ENCODE results near the gene AP2A2. TPM values are rescaled to one million over a fixed set of nuclear protein-coding genes. Genes with fewer than 3 reads are reported as not detected.

The AP2A2 gene
- total RNA-seq, 1 experiment from 2014 or later, result 47.1 TPM

DNA sequence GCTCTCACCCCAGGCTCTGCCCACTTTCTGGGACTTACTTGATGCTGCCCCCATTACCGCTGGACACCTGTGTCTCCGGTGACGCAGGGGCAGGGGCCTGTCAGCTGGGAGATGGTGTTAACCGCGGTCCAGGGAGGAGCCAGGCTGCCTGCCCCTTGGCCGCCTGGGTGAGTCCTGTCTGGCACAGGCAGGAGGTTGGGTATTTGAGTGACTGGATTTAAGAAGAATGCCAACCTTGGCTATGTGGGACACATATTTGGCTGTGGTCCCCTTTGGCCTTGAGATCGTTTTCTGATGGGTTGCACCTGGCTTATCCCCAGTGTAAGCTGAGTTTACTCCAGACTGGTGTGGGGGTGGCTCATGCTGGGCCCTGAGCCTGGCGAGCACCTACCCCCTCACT lies 108.3 kb downstream of the AP2A2 start:
- POLR2A ChIA-PET, result no interaction called here

More for the DNA sequence above, 108.3 kb downstream of the AP2A2 start:
- Mint-ChIP-seq H3K4me3 (no peak overlapping the region), H3K4me1 (no peaks in the 10 kb centered on the region), H3K36me3 (no peaks in the 10 kb centered on the region), H3K27me3 (ENCODE audit: low read depth) (no peaks in the 10 kb centered on the region), H3K9me3 (peaks cover 6% of the 10 kb centered on the region), H3K27ac (no peak overlapping the region)
- TF ChIP-seq GABPB1 (CRISPR knock-in tag; IDR thresholded peaks at IDR 0.05), result no peak
- TF ChIP-seq ZNF396 (CRISPR knock-in tag; IDR thresholded peaks at IDR 0.05; ENCODE audit: borderline replicate concordance), result no peak
- no peak for TF ChIP-seq RELA (CRISPR knock-in tag; IDR thresholded peaks at IDR 0.05; ENCODE audit: borderline replicate concordance)
- TF ChIP-seq ZBTB21 (CRISPR knock-in tag; IDR thresholded peaks at IDR 0.05; ENCODE audit: borderline replicate concordance), result no peak
- no peak for TF ChIP-seq NR2C2 (CRISPR knock-in tag; IDR thresholded peaks at IDR 0.05)
- no peak for TF ChIP-seq E2F5 (CRISPR knock-in tag; IDR thresholded peaks at IDR 0.05)
- TF ChIP-seq SMAD4 (CRISPR knock-in tag; IDR thresholded peaks at IDR 0.05), result no peak
- TF ChIP-seq NFYB (CRISPR knock-in tag; conservative IDR thresholded peaks at IDR 0.05; ENCODE audit: low read depth), result no peak
- no peak for TF ChIP-seq JAZF1 (CRISPR knock-in tag; IDR thresholded peaks at IDR 0.05)
- TF ChIP-seq HMGA2 (CRISPR knock-in tag; IDR thresholded peaks at IDR 0.05), result no peak
- TF ChIP-seq TCF7 (CRISPR knock-in tag; IDR thresholded peaks at IDR 0.05; ENCODE audit: low read depth), result no peak
- TF ChIP-seq, protein P1, sequence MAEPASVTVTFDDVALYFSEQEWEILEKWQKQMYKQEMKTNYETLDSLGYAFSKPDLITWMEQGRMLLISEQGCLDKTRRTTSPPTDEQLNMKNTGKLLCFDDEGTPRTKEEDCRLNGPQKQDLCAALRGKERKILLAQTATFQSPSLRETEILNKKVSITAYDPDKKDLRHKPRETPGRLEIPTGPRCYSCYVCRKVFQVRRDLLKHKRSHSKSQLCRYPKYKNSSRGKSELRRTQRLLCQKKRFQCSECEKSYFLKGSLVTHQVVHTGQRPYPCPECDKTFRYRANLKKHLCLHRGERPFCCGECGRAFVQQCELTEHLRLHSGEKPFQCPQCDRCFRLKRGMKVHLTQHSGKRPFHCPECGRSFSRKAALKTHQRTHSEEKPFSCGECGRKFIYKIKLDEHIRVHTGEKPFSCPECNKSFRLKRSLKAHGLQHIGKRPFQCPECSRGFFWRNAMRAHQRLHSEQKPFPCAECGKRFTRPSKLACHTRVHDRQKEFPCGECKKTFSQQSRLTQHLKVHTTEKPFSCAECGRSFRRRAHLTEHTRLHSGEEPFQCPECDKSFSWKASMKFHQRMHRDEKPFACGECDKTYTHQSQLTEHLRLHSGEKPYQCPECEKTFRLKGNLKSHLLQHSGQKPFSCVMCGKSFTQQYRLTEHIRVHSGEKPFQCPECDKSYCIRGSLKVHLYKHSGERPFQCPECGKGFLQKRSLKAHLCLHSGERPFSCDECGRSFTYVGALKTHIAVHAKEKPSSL (CRISPR knock-in tag; conservative IDR thresholded peaks at IDR 0.05), result no peak
- TF ChIP-seq TEAD4 (CRISPR knock-in tag; IDR thresholded peaks at IDR 0.05), result no peak
- TF ChIP-seq, protein P2, sequence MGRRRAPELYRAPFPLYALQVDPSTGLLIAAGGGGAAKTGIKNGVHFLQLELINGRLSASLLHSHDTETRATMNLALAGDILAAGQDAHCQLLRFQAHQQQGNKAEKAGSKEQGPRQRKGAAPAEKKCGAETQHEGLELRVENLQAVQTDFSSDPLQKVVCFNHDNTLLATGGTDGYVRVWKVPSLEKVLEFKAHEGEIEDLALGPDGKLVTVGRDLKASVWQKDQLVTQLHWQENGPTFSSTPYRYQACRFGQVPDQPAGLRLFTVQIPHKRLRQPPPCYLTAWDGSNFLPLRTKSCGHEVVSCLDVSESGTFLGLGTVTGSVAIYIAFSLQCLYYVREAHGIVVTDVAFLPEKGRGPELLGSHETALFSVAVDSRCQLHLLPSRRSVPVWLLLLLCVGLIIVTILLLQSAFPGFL (CRISPR knock-in tag; IDR thresholded peaks at IDR 0.05; ENCODE audit: borderline replicate concordance), result no peak
- TF ChIP-seq, protein P3, sequence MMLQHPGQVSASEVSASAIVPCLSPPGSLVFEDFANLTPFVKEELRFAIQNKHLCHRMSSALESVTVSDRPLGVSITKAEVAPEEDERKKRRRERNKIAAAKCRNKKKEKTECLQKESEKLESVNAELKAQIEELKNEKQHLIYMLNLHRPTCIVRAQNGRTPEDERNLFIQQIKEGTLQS (CRISPR knock-in tag; conservative IDR thresholded peaks at IDR 0.05), result no peak
- TF ChIP-seq, protein P4, sequence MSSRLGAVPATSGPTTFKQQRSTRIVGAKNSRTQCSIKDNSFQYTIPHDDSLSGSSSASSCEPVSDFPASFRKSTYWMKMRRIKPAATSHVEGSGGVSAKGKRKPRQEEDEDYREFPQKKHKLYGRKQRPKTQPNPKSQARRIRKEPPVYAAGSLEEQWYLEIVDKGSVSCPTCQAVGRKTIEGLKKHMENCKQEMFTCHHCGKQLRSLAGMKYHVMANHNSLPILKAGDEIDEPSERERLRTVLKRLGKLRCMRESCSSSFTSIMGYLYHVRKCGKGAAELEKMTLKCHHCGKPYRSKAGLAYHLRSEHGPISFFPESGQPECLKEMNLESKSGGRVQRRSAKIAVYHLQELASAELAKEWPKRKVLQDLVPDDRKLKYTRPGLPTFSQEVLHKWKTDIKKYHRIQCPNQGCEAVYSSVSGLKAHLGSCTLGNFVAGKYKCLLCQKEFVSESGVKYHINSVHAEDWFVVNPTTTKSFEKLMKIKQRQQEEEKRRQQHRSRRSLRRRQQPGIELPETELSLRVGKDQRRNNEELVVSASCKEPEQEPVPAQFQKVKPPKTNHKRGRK (CRISPR knock-in tag; IDR thresholded peaks at IDR 0.05; ENCODE audit: borderline replicate concordance), result no peak
- TF ChIP-seq, protein P5, sequence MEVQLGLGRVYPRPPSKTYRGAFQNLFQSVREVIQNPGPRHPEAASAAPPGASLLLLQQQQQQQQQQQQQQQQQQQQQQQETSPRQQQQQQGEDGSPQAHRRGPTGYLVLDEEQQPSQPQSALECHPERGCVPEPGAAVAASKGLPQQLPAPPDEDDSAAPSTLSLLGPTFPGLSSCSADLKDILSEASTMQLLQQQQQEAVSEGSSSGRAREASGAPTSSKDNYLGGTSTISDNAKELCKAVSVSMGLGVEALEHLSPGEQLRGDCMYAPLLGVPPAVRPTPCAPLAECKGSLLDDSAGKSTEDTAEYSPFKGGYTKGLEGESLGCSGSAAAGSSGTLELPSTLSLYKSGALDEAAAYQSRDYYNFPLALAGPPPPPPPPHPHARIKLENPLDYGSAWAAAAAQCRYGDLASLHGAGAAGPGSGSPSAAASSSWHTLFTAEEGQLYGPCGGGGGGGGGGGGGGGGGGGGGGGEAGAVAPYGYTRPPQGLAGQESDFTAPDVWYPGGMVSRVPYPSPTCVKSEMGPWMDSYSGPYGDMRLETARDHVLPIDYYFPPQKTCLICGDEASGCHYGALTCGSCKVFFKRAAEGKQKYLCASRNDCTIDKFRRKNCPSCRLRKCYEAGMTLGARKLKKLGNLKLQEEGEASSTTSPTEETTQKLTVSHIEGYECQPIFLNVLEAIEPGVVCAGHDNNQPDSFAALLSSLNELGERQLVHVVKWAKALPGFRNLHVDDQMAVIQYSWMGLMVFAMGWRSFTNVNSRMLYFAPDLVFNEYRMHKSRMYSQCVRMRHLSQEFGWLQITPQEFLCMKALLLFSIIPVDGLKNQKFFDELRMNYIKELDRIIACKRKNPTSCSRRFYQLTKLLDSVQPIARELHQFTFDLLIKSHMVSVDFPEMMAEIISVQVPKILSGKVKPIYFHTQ (CRISPR knock-in tag; IDR thresholded peaks at IDR 0.05), result no peak
- no peak for TF ChIP-seq CDX4 (CRISPR knock-in tag; IDR thresholded peaks at IDR 0.05; ENCODE audit: borderline replicate concordance)
- no peak for TF ChIP-seq ZNF281 (CRISPR knock-in tag; IDR thresholded peaks at IDR 0.05)
- no peak for TF ChIP-seq OVOL2 (CRISPR knock-in tag; IDR thresholded peaks at IDR 0.05; ENCODE audit: borderline replicate concordance)
- DNase-seq (ENCODE audit: low spot score) (no peak), ATAC-seq (no peak)
- CTCF ChIA-PET, result interaction anchor here (1.1 to 1.5 kb wide), 4 partner anchors 17 to 136 kb away, joined by 3 to 5 read pairs (median 4); no protein-coding TSS in a partner anchor

Data from WTC11 (cell line).